NT2/D1 (cell line): ENCODE measurements around the gene ERBB2.

Experiments
- DNase-seq: peaks from one replicate; pipeline ENCODE4 v3.0.0-alpha.2; 2011; ENCODE audit warnings: low read depth, low spot score
- H3K27me3 ChIP-seq: 2 replicates; pipeline ENCODE4 v1.6.0; 2011; ENCODE audit warnings: mild to moderate bottlenecking; ENCODE audit not compliant: insufficient read length, insufficient read depth
- H3K36me3 ChIP-seq: 2 replicates; pipeline ENCODE4 v1.6.1; 2011; ENCODE audit warnings: mild to moderate bottlenecking, low read length, mixed read lengths; ENCODE audit not compliant: insufficient read depth, insufficient read length
- H3K4me1 ChIP-seq: 2 replicates; pipeline ENCODE4 v1.5.1; 2011; ENCODE audit not compliant: insufficient read depth, insufficient read length
- H3K4me3 ChIP-seq: 2 replicates; pipeline ENCODE4 v1.5.1; 2011; ENCODE audit warnings: low read depth; ENCODE audit not compliant: insufficient read length
- H3K9ac ChIP-seq: 2 replicates; pipeline ENCODE4 v1.6.0; 2011; ENCODE audit warnings: low read depth; ENCODE audit not compliant: insufficient read length
- H3K9me3 ChIP-seq: 2 replicates; pipeline ENCODE4 v1.5.1; 2011; ENCODE audit warnings: mild to moderate bottlenecking, low read length; ENCODE audit not compliant: insufficient read depth
- SUZ12 ChIP-seq: IDR thresholded peaks from 2 replicates; pipeline ENCODE4 v1.6.1; 2011; ENCODE audit not compliant: insufficient read length, insufficient read depth; ENCODE audit errors: extremely low read depth
- YY1 ChIP-seq: IDR thresholded peaks from 2 replicates; pipeline ENCODE4 v1.6.1; 2011; ENCODE audit not compliant: insufficient read length, insufficient read depth
- ZNF274 ChIP-seq: IDR thresholded peaks from 2 replicates; pipeline ENCODE4 v1.6.1; 2011; ENCODE audit warnings: mild to moderate bottlenecking, low read depth, low read length

Gene ERBB2

GRCh38 chr17:39700148-39700987, 504 bp downstream of the ERBB2 start:
- Histone ChIP-seq H3K9ac (peak overlapping the region; percentile 90), H3K4me3 (peak overlapping the region; percentile 69), H3K9me3 (no peaks in the 10 kb centered on the region), H3K36me3 (peaks cover 13% of the 10 kb centered on the region), H3K27me3 (no peaks in the 10 kb centered on the region), H3K4me1 (peaks cover 35% of the 10 kb centered on the region)
- TF ChIP-seq YY1 (no peak), SUZ12 (no peak), ZNF274 (no peak)
- no peak for DNase-seq

- peak overlapping the region; percentile 90 for H3K9ac ChIP-seq
- no peak for TF ChIP-seq ZNF274
- no peak for DNase-seq
- H3K4me3 ChIP-seq: peak overlapping the region; percentile 69
- H3K27me3 ChIP-seq: no peaks in the 10 kb centered on the region
- peaks cover 19% of the 10 kb centered on the region for H3K36me3 ChIP-seq
- no peaks in the 10 kb centered on the region for H3K9me3 ChIP-seq
- H3K4me1 ChIP-seq: peaks cover 35% of the 10 kb centered on the region
Measured at GRCh38 chr17:39701012-39701783, 1.3 kb downstream of the ERBB2 start.

GRCh38 chr17:39701784-39702422, 2.0 kb downstream of the ERBB2 start:
- no peak overlapping the region for H3K4me3 ChIP-seq
- no peak for DNase-seq
- no peak for TF ChIP-seq SUZ12
- TF ChIP-seq ZNF274: no peak
- no peak for TF ChIP-seq YY1
- H3K36me3 ChIP-seq: peaks cover 25% of the 10 kb centered on the region
- H3K27me3 ChIP-seq: no peaks in the 10 kb centered on the region
- H3K4me1 ChIP-seq: peaks cover 30% of the 10 kb centered on the region
- H3K9ac ChIP-seq: peak overlapping the region; percentile 90
- H3K9me3 ChIP-seq: no peaks in the 10 kb centered on the region

DNA sequence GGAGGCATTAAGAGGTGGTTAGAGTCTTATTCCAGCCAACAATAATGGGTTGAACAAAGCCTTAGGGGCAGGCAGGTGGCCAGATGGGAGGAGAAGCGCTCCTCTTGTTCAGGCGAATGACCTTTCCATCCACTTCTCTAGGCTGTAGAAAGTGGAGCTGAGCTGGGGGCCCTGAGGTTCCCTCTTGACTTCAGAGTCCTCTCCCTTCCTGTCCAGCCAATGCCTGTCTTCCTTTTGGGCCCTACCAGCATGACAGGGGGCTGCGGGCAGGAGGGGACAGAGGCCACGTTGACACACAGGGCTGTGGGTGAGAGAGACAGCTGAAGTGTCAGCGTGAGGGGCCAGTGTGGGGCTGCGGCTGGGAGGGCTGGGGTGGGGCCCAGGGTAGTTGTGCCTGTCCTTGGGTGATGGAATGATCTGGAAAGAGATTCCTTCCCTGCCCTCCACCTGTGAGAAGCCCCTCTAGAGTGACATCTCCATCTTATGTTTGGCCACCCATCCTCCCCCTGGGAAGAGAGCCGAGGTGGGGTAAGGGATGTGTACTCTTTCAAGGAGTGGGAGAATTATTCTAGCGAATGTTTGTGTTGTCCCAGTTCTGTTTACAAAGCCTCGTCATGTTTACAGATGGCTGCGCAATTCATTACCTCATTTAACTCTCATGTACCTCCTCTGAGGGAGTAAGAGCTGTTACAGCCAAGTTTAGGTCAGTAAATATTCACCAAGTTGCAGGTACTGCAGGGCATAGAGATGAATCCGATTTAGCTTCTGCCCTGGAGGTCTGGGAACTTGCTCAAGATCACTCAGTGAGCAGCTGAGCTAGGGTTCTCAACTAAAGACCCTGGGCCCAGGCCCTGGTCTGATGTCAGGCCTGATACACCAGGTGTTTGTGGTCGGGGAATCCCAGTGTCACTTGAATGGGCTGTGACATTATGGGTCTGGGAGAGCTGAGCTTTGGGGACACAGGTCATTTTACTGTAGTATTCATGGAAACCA, 3.3 kb downstream of the ERBB2 start:
- DNase-seq: no peak
- Histone ChIP-seq H3K4me3 (no peak overlapping the region), H3K9ac (no peak overlapping the region), H3K36me3 (peaks cover 37% of the 10 kb centered on the region), H3K27me3 (no peaks in the 10 kb centered on the region), H3K4me1 (peaks cover 30% of the 10 kb centered on the region), H3K9me3 (no peaks in the 10 kb centered on the region)
- no peak for TF ChIP-seq SUZ12
- no peak for TF ChIP-seq YY1
- TF ChIP-seq ZNF274: no peak

GRCh38 chr17:39703913-39704312, 4.0 kb downstream of the ERBB2 start:
- peaks cover 32% of the 10 kb centered on the region for H3K4me1 ChIP-seq
- TF ChIP-seq ZNF274: no peak
- no peak for TF ChIP-seq YY1
- TF ChIP-seq SUZ12: no peak
- H3K9me3 ChIP-seq: no peaks in the 10 kb centered on the region
- H3K36me3 ChIP-seq: peaks cover 44% of the 10 kb centered on the region
- H3K9ac ChIP-seq: no peak overlapping the region
- no peak overlapping the region for H3K4me3 ChIP-seq
- H3K27me3 ChIP-seq: no peaks in the 10 kb centered on the region
- no peak for DNase-seq

GRCh38 chr17:39704821-39705551, 5.1 kb downstream of the ERBB2 start:
- H3K4me1 ChIP-seq: peaks cover 32% of the 10 kb centered on the region
- H3K36me3 ChIP-seq: peaks cover 55% of the 10 kb centered on the region
- H3K27me3 ChIP-seq: no peaks in the 10 kb centered on the region
- DNase-seq: no peak
- H3K9ac ChIP-seq: peak overlapping the region; percentile 63
- no peak overlapping the region for H3K4me3 ChIP-seq
- H3K9me3 ChIP-seq: no peaks in the 10 kb centered on the region
- TF ChIP-seq SUZ12 (no peak), YY1 (no peak), ZNF274 (no peak)
